ENCODE data around the gene XDH. TPM values are rescaled to one million over a fixed set of nuclear protein-coding genes. Genes with fewer than 3 reads are reported as not detected.

The XDH gene
- total RNA-seq, 1 experiment from 2014 or later: 1.4 TPM

- Histone ChIP-seq H3K4me3 (ENCODE audit: low read depth, low read length) (no peak overlapping the region), H3K9me3 (no peaks in the 10 kb centered on the region), H3K36me3 (ENCODE audit: control insufficient read depth, insufficient read depth, low read length) (no peaks in the 10 kb centered on the region), H3K27me3 (replicated peaks; ENCODE audit: control insufficient read depth, insufficient read depth, low read length) (no peaks in the 10 kb centered on the region), H3K4me1 (no peaks in the 10 kb centered on the region)
- Mint-ChIP-seq H3K4me1 (ENCODE audit: low read depth, unreplicated experiment) (peaks cover 11% of the 10 kb centered on the region), H3K27me3 (ENCODE audit: insufficient read depth, unreplicated experiment) (no peaks in the 10 kb centered on the region), H3K4me3 (ENCODE audit: unreplicated experiment) (no peak overlapping the region), H3K9me3 (ENCODE audit: unreplicated experiment) (no peaks in the 10 kb centered on the region), H3K36me3 (ENCODE audit: insufficient read depth, unreplicated experiment) (no peaks in the 10 kb centered on the region), H3K27ac (ENCODE audit: unreplicated experiment) (no peak overlapping the region)
- no TSS peak for BruUV-seq (replicated peaks)
- CTCF ChIA-PET: no interaction called here
- DNase-seq: no peak
- POLR2A ChIA-PET: no interaction called here
- intact Hi-C loops (cut with micrococcal nuclease; ENCODE audit: unreplicated experiment): no loop called here
- TF ChIP-seq CTCF (IDR thresholded peaks at IDR 0.05; ENCODE audit: insufficient read depth in 1 of 2, low read depth in 1 of 2, low read length in 1 of 2, severe bottlenecking in 1 of 2, unreplicated experiment in 1 of 2): no peak
Measured at GRCh38 chr2:31383471-31384153, 30.9 kb downstream of the XDH start.

GRCh38 chr2:31382452-31383120 lies 32.0 kb downstream of the XDH start:
- no TSS peak for BruUV-seq (replicated peaks)
- no peak for TF ChIP-seq CTCF (IDR thresholded peaks at IDR 0.05; ENCODE audit: insufficient read depth in 1 of 2, low read depth in 1 of 2, low read length in 1 of 2, severe bottlenecking in 1 of 2, unreplicated experiment in 1 of 2)
- Mint-ChIP-seq H3K4me1 (ENCODE audit: low read depth, unreplicated experiment) (peaks cover 11% of the 10 kb centered on the region), H3K4me3 (ENCODE audit: unreplicated experiment) (no peak overlapping the region), H3K27me3 (ENCODE audit: insufficient read depth, unreplicated experiment) (no peaks in the 10 kb centered on the region), H3K27ac (ENCODE audit: unreplicated experiment) (no peak overlapping the region), H3K36me3 (ENCODE audit: insufficient read depth, unreplicated experiment) (no peaks in the 10 kb centered on the region), H3K9me3 (ENCODE audit: unreplicated experiment) (no peaks in the 10 kb centered on the region)
- Histone ChIP-seq H3K4me1 (no peaks in the 10 kb centered on the region), H3K36me3 (ENCODE audit: control insufficient read depth, insufficient read depth, low read length) (no peaks in the 10 kb centered on the region), H3K27me3 (replicated peaks; ENCODE audit: control insufficient read depth, insufficient read depth, low read length) (no peaks in the 10 kb centered on the region), H3K9me3 (no peaks in the 10 kb centered on the region), H3K4me3 (ENCODE audit: low read depth, low read length) (no peak overlapping the region)
- CTCF ChIA-PET: no interaction called here
- intact Hi-C loops (cut with micrococcal nuclease; ENCODE audit: unreplicated experiment): no loop called here
- POLR2A ChIA-PET: no interaction called here
- DNase-seq: no peak

GRCh38 chr2:31381601-31382000 lies 32.9 kb downstream of the XDH start:
- TF ChIP-seq CTCF (IDR thresholded peaks at IDR 0.05; ENCODE audit: insufficient read depth in 1 of 2, low read depth in 1 of 2, low read length in 1 of 2, severe bottlenecking in 1 of 2, unreplicated experiment in 1 of 2): no peak
- Mint-ChIP-seq H3K4me3 (ENCODE audit: unreplicated experiment) (no peak overlapping the region), H3K27me3 (ENCODE audit: insufficient read depth, unreplicated experiment) (no peaks in the 10 kb centered on the region), H3K4me1 (ENCODE audit: low read depth, unreplicated experiment) (peaks cover 11% of the 10 kb centered on the region), H3K36me3 (ENCODE audit: insufficient read depth, unreplicated experiment) (no peaks in the 10 kb centered on the region), H3K9me3 (ENCODE audit: unreplicated experiment) (peaks cover 5% of the 10 kb centered on the region), H3K27ac (ENCODE audit: unreplicated experiment) (no peak overlapping the region)
- intact Hi-C loops (cut with micrococcal nuclease; ENCODE audit: unreplicated experiment): no loop called here
- 0 out of 2 replicates have a peak, but pooled peaks cover 2% of the 10 kb centered on the region for H3K9me3 ChIP-seq
- no peaks in the 10 kb centered on the region for H3K4me1 ChIP-seq
- ChIA-PET CTCF (no interaction called here), POLR2A (no interaction called here)
- no peaks in the 10 kb centered on the region for H3K27me3 ChIP-seq (replicated peaks; ENCODE audit: control insufficient read depth, insufficient read depth, low read length)
- no peak overlapping the region for H3K4me3 ChIP-seq (ENCODE audit: low read depth, low read length)
- DNase-seq: no peak
- BruUV-seq (replicated peaks): no TSS peak
- H3K36me3 ChIP-seq (ENCODE audit: control insufficient read depth, insufficient read depth, low read length): no peaks in the 10 kb centered on the region
